ENCODE data around the gene OGFRL1. TPM values are rescaled to one million over a fixed set of nuclear protein-coding genes. Genes with fewer than 3 reads are reported as not detected.
A peak's percentile ranks its signal among the peaks of the same experiment; 100 is the strongest.
"Not testable (repeated sequence)": the region's sequence is repeated elsewhere in the genome, so short reads cannot be mapped to it uniquely, and the experiment has no call there.

OGFRL1 gene
- polyA plus RNA-seq (ENCODE audit: insufficient read length in 4 of 4): 10 to 100 TPM; 13.3 to 25.6 (median 20.4) TPM

GRCh38 chr6:71288228-71289038, at the start of gene OGFRL1:
Gene OGFRL1, plus strand, starts transcription at chr6:71288811. Its CDS starts 126 bp downstream, at chr6:71288937.
- peak; percentile 50 to 58 (median 52) for DNase-seq (ENCODE audit: low read depth in 4 of 4, low spot score in 3 of 4)

- DNase-seq (ENCODE audit: low read depth in 4 of 4, low spot score in 3 of 4): no peak
Measured at GRCh38 chr6:71239694-71240093, 48.9 kb upstream of the OGFRL1 start.

GRCh38 chr6:71245265-71246049, 43.2 kb upstream of the OGFRL1 start:
- DNase-seq (ENCODE audit: low read depth in 4 of 4, low spot score in 3 of 4): no peak

- DNase-seq (ENCODE audit: low read depth in 4 of 4, low spot score in 3 of 4): no peak
Measured at GRCh38 chr6:71246596-71246995, 42.0 kb upstream of the OGFRL1 start.

- peak; percentile 51 to 82 (median 60) for DNase-seq (ENCODE audit: low read depth in 4 of 4, low spot score in 3 of 4)
Measured at GRCh38 chr6:71248306-71248765, 40.3 kb upstream of the OGFRL1 start.

DNA sequence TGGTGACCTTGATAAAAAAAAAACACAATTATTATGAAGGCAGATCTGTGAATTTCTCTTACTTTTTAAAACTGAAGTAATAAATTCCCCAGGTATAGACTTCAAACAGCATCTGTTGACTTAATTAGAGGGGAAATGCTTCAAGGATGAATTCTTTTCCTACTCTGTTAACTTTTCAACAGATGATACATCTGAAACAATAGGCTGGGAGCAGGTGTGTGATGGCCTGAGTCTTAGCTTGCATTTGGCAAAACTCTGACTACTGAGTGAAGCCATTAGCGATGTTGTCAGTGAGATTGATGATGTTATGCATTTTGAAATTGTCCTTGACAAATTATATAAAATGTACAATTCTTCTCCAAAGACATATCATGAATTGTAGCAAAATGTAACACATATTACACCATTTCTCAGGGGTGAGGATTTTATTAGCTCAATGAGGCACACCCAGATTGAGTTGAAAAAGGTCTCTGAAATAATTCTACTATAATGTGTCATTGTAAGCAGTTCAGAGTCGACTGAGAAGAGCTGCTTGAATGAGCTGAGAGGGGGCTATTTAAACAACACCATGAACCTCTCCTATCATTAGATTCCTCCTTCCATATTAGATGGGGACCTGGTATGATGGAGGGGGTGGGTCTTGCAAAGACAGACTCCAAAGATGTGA, 39.6 kb upstream of the OGFRL1 start:
- DNase-seq (ENCODE audit: low read depth in 4 of 4, low spot score in 3 of 4): no peak

- no peak for DNase-seq (ENCODE audit: low read depth in 4 of 4, low spot score in 3 of 4)
Measured at GRCh38 chr6:71250099-71250602, 38.5 kb upstream of the OGFRL1 start.

- no peak for DNase-seq (ENCODE audit: low read depth in 4 of 4, low spot score in 3 of 4)
Measured at GRCh38 chr6:71252410-71252809, 36.2 kb upstream of the OGFRL1 start.

GRCh38 chr6:71252960-71253359, 35.7 kb upstream of the OGFRL1 start:
- DNase-seq (ENCODE audit: low read depth in 4 of 4, low spot score in 3 of 4): no peak

GRCh38 chr6:71254323-71254722, 34.3 kb upstream of the OGFRL1 start:
- no peak for DNase-seq (ENCODE audit: low read depth in 4 of 4, low spot score in 3 of 4)

DNA sequence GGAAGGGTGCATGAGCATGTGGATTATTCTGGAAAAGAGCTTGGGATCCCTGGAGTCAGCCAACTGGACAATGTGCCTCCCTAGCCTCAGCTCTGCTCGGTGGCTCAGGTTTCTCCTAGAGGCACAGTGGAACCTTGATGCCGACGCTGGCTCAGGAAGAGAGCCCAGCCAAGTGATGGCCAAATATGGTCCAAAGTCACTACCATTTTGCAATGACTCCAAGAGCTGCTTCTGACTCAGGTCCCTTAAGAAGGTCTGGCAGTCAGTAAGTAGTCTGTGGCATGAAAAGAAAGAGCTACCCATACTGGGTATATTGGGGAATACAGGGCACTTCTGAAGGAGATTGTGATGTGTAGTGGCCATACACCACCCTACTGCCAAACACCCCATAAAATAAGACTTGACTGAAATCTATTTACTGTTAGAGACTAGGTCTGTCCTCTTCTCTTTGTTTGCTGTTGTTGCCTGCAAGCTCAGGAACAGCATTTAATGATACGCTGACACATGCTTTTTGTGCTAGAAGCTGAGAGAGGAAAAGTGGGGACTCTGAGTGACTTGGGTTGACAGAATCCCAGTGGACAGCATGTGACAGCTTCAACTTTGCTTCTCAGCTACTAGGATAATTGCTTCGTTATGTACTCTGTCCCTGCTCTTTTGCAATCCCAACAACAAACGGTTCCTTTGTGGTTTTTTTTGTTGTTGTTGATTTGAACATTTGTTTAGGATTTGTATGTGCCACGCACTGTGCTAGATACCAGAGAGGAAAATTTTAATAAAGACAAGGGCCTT, 30.3 kb upstream of the OGFRL1 start:
- DNase-seq (ENCODE audit: low read depth in 4 of 4, low spot score in 3 of 4): no peak

- DNase-seq (ENCODE audit: low read depth in 4 of 4, low spot score in 3 of 4): no peak
Measured at GRCh38 chr6:71259888-71260604, 28.6 kb upstream of the OGFRL1 start.

DNA sequence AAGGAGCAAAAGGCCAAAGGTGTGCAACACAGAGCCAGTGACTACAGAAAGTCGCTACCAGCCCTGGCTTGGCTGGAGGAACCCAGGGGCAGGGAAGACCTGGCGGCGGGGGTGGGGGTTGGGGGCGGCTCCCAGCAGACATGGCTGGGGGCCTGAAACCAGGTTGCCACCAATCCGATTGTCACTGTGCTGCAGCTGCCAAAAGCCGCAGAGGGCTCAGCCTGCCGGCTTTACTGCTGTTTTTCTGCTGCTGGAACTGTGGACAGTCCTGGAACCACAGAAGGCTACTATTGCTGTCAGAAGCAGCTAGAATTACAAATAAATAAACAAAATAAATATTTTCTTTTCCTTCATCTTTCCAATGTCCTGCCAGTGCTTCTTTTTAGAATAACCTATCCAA, 25.7 kb upstream of the OGFRL1 start:
- no peak for DNase-seq (ENCODE audit: low read depth in 4 of 4, low spot score in 3 of 4)

DNA sequence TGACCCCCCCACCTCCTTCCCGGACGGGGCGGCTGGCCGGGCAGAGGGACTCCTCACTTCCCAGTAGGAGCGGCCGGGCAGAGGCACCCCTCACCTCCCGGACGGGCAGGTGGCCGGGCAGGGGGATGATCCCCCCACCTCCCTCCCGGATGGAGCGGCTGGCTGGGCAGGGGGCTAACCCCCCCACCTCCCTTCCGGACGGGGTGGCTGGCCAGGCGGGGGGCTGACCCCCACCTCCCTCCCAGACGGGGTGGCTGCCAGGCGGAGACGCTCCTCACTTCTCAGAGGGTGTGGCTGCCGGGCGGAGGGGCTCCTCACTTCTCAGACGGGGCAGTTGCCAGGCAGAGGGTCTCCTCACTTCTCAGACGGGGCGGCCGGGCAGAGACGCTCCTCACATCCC, 22.2 kb upstream of the OGFRL1 start:
- DNase-seq (ENCODE audit: low read depth in 4 of 4, low spot score in 3 of 4): not testable (repeated sequence)

DNA sequence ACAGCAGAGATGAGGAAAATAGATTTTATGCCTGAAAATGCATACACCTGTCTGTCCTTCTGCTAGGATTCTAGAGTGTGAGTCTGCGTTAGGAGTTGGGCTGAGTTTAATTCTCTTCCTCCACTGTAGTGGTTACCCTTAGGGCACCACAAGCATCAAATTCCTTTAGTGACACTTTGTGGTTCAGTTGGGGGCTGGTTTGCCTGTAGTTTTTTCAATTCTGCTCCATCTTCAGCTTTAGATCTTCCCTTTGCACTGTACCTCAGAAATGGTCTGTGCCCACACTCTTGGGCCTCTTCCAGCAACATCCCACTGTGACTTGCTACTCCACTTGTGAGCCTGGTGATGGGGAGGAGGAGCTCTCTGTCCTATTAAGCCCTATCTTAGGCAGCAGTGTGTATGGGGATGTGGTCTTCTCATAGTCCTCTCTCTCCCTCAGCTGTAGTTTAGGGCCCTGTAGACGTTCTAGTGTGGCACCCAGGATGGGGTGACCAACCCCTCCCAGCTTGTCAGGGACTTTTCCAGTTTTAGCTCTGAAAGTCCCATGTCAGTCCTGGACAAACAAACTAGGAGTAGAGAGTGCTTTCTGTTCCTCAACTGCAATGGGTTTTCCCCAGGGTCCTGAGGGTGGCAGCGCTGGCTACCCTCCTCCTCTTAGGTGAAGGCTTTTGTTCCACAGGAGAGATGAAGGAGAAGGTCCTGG, 19.7 kb upstream of the OGFRL1 start:
- no peak for DNase-seq (ENCODE audit: low read depth in 4 of 4, low spot score in 3 of 4)

DNA sequence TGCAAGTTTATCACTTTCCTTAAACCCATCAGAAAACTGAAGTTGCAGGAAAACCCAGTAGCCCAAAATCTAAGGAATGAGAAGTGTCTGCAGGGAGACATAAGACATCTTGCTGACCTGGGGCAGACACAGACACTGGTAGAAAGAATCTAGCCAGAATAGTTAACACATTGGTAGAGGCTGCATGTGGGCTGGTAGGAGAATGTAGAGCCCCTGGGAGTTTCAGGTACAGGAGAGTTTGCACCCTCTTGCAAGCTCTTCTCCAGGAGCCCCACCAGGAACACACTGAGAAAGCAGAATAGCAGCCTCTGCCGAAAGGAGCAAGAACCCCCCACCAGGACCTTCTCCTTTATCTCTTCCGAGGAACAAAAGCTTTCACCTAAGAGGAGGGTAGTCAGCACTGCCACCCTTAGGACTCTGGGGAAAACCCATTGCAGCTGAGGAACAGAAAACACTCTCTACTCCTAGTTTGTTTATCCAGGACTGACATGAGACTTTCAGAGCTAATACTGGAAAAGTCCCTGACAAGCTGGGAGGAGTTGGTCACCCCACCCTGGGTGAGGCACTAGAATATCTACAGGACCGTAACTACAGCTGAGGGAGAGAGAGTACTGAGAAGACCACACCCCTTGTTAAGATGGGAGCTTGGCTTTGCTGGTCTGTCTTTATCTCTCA, 10.5 kb upstream of the OGFRL1 start:
- DNase-seq (ENCODE audit: low read depth in 4 of 4, low spot score in 3 of 4): no peak

DNA sequence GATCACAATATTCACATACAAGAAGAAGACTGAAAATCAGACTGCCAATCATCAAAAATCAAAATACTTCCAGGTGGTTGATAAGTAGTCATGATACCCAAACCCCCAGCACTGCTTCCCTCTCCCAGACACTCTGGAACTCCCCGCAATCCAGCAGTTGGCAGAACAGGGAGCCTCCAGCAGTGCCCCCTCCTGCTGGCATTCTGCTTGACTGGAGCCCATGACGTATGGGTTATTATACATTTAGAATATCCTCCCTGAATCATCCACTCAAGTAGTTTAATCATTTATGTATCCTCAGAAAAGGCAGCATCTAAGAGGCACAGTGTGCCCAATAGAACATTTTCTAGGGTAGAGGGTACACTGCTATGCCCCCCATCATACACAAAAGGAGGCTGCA, 9.3 kb upstream of the OGFRL1 start:
- DNase-seq (ENCODE audit: low read depth in 4 of 4, low spot score in 3 of 4): no peak

GRCh38 chr6:71279740-71280139, 8.9 kb upstream of the OGFRL1 start:
- no peak for DNase-seq (ENCODE audit: low read depth in 4 of 4, low spot score in 3 of 4)
